Measurements from ENCODE around the gene MICOS13.

DNA sequence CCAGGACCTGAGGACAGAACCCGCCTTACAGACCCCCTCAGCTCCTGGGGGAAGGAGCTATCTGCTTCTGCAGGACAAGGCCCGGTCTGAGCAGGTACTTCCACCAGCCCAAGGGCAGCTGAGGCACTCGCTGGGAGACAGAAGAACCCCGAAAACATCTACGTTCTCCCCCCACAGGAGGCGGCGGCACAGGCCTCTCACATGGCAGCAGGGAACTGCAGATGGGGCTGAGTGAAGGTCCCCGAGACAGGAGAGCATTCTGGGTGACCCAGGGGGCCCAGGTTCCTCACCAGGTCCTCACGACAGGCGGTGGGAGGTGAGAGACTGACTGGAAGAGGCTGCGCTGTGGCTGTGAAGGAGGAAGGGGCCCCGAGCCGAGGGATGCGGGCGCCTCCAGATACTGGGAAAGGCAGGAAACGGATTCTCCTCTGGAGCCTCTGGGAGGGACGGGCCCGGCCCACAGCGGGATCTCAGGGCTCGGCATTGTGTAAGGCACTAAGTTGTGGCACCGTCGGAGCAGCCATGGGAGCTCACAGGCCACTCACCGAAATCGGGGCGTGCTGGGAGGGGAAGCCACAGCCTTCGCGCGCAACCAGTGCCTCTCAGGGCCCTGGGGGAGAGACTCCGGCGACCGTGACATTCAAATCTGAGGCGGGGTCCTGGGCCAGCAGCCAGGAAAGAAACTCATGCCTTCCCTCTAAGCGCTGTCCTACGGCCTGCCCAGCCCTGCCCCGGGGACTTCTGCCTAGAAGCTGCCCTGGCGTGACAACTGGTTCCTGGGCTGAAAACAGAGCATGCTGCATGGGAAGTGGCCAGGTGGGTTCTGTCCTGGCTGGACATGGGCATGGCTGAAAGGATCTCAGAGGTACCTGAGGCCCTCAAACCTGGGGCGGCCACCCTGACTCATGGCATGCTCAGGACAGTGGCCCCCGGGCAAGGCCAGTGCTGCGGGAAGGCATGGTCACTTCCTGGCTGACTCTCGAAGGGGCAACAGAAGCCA is 23.8 kb upstream of the MICOS13 start:
- TF ChIP-seq CTCF (IDR thresholded peaks at IDR 0.05; ENCODE audit: low read depth, low read length): no peak
- TF ChIP-seq EZH2phosphoT487 (IDR thresholded peaks at IDR 0.05; ENCODE audit: low read depth): no peak
